Measurements from ENCODE around the gene SNAP91. TPM values are rescaled to one million over a fixed set of nuclear protein-coding genes. Genes with fewer than 3 reads are reported as not detected.

SNAP91 gene
- total RNA-seq, 1 donor from 2014 or later, result 2.6 TPM

- H3K9me3 ChIP-seq (replicated peaks), result peaks cover 6% of the 10 kb centered on the region
- no peaks in the 10 kb centered on the region for H3K27me3 ChIP-seq (ENCODE audit: low read depth)
- no peak for DNase-seq
- intact Hi-C loops (cut with micrococcal nuclease), result no loop called here
- H3K4me1 ChIP-seq, result peaks cover 4% of the 10 kb centered on the region
- H3K4me3 ChIP-seq, result no peak overlapping the region
- TF ChIP-seq CTCF (IDR thresholded peaks at IDR 0.05; ENCODE audit: borderline replicate concordance), result no peak
- no peaks in the 10 kb centered on the region for H3K36me3 ChIP-seq
- H3K27ac ChIP-seq (replicated peaks), result peak overlapping the region; percentile 25
Observed at GRCh38 chr6:83505356-83505755, 203.5 kb downstream of the SNAP91 start.

Other genes with a start within 250 kb of the SNAP91 start
- gene PRSS35, start 196.6 kb downstream of the SNAP91 start, total RNA-seq, result 0.36 TPM
- gene RIPPLY2, start 144.3 kb upstream of the SNAP91 start, total RNA-seq, result not detected
- gene CYB5R4, start 150.6 kb upstream of the SNAP91 start, total RNA-seq, result 14.5 TPM